Measurements from ENCODE around the gene MYO9A.

- TF ChIP-seq, protein P1, sequence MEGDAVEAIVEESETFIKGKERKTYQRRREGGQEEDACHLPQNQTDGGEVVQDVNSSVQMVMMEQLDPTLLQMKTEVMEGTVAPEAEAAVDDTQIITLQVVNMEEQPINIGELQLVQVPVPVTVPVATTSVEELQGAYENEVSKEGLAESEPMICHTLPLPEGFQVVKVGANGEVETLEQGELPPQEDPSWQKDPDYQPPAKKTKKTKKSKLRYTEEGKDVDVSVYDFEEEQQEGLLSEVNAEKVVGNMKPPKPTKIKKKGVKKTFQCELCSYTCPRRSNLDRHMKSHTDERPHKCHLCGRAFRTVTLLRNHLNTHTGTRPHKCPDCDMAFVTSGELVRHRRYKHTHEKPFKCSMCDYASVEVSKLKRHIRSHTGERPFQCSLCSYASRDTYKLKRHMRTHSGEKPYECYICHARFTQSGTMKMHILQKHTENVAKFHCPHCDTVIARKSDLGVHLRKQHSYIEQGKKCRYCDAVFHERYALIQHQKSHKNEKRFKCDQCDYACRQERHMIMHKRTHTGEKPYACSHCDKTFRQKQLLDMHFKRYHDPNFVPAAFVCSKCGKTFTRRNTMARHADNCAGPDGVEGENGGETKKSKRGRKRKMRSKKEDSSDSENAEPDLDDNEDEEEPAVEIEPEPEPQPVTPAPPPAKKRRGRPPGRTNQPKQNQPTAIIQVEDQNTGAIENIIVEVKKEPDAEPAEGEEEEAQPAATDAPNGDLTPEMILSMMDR (IDR thresholded peaks at IDR 0.05; ENCODE audit: low read depth, low read length), result no peak
- TF ChIP-seq MYC (IDR thresholded peaks at IDR 0.05; ENCODE audit: low read depth, low read length) (no peak), POLR2A (IDR thresholded peaks at IDR 0.05; ENCODE audit: extremely low read depth, insufficient read length) (no peak)
Observed at GRCh38 chr15:72147418-72147817, 29.5 kb upstream of the MYO9A start.
